Measurements from ENCODE around the gene PAK4. TPM values are rescaled to one million over a fixed set of nuclear protein-coding genes. Genes with fewer than 3 reads are reported as not detected.

PAK4 gene
- polyA plus RNA-seq, 1 of the 3 experiments (the other 2 are of a cell fraction), result 36.4 TPM

DNA sequence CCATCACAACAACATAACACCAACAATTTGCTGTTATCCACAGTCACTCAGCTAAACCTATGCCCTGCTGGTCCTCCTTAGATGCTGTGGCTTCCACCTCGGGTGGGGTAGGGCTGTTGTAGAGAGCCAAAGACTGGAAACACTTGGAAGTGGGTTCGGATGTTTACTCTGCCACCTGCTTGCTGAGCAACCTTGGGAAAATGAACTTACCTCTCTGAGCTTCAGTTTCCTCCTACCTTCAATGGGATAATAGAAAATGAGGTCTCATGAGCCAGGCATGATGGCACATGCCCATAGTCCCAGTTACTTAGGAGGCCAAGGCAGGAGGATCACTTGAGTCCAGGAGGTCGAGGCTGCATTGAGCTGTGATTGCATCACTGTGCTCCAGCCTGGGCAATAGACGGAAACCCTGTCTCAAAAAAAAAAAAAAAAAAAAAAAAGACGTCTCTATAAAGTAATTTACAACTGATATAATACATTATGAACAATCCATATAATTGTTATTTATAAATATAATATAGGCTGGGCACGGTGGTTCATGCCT is 81.8 kb downstream of the PAK4 start:
- Histone ChIP-seq H4K20me1 (ENCODE audit: insufficient read depth) (no peaks in the 10 kb centered on the region), H3K36me3 (replicated peaks in 1 of 2; ENCODE audit: control insufficient read depth in 1 of 2, insufficient read depth in 2 of 2, low read length in 1 of 2) (no peaks in the 10 kb centered on the region), H3F3A (replicated peaks; ENCODE audit: insufficient read depth) (no peaks in the 10 kb centered on the region), H3K4me1 (ENCODE audit: control insufficient read depth in 1 of 2, insufficient read depth in 2 of 2, low read depth in 1 of 2, low read length in 1 of 2) (no peaks in the 10 kb centered on the region), H3K9me3 (no peaks in the 10 kb centered on the region), H3K4me3 (ENCODE audit: low read depth in 2 of 2, low read length in 1 of 2) (no peak overlapping the region), H3K79me2 (ENCODE audit: insufficient read depth) (no peaks in the 10 kb centered on the region), H3K9me2 (no peaks in the 10 kb centered on the region), H3K27me3 (ENCODE audit: insufficient read depth) (peaks cover 26% of the 10 kb centered on the region), H3K27ac (ENCODE audit: low read depth in 2 of 2, low read length in 1 of 2) (no peak overlapping the region), H3K9ac (no peak overlapping the region), H2AFZ (ENCODE audit: low read depth) (no peak overlapping the region), H3K4me2 (no peak overlapping the region)
- WGBS (ENCODE audit: low lambda C conversion rate), result 39% methylated on average over 6 of the region's 6 CpGs
- ChIA-PET CTCF (no interaction called here), POLR2A (no interaction called here)
- TF ChIP-seq YY1 (IDR thresholded peaks at IDR 0.05; ENCODE audit: low read depth) (no peak), MXI1 (IDR thresholded peaks at IDR 0.05; ENCODE audit: low read depth, low read length) (no peak), FOXM1 (IDR thresholded peaks at IDR 0.05; ENCODE audit: low read depth) (no peak), EZH2phosphoT487 (IDR thresholded peaks at IDR 0.05; ENCODE audit: borderline replicate concordance, low read depth) (no peak), TEAD4 (IDR thresholded peaks at IDR 0.05; ENCODE audit: borderline replicate concordance, insufficient read depth) (no peak), RAD21 (IDR thresholded peaks at IDR 0.05; ENCODE audit: low read length) (no peak)
- TF ChIP-seq, protein P1, sequence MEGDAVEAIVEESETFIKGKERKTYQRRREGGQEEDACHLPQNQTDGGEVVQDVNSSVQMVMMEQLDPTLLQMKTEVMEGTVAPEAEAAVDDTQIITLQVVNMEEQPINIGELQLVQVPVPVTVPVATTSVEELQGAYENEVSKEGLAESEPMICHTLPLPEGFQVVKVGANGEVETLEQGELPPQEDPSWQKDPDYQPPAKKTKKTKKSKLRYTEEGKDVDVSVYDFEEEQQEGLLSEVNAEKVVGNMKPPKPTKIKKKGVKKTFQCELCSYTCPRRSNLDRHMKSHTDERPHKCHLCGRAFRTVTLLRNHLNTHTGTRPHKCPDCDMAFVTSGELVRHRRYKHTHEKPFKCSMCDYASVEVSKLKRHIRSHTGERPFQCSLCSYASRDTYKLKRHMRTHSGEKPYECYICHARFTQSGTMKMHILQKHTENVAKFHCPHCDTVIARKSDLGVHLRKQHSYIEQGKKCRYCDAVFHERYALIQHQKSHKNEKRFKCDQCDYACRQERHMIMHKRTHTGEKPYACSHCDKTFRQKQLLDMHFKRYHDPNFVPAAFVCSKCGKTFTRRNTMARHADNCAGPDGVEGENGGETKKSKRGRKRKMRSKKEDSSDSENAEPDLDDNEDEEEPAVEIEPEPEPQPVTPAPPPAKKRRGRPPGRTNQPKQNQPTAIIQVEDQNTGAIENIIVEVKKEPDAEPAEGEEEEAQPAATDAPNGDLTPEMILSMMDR (IDR thresholded peaks at IDR 0.05), result no peak
- no peak for DNase-seq

DNA sequence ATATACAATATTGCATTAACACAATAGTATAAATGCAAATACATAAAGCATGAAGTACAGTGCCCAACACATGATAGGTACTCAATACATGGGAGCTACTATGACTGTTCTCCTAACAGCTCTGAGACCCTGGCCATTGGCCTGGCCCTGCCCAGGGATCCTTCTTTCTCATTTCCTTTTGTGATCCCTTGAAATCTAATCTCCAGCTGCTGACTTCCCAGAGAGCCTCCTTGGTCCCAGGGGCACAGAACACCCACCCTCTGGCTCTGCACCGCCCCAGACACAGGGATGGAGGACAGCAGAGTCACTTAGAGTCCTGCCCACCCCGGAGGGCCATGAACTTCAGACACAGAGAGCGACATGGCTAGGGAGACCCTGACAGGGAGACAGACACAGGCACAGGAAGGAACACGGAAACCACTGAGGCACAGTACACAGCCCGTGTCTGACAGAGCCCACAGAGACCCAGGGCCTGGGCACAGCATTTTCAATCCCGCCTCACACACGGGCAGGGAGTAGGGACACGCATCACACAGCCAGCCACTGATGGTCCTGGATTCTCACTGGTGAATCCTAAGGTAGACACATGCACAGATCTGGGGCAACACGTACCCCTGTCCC is 82.7 kb downstream of the PAK4 start:
- no peaks in the 10 kb centered on the region for H3K4me1 ChIP-seq (ENCODE audit: control insufficient read depth in 1 of 2, insufficient read depth in 2 of 2, low read depth in 1 of 2, low read length in 1 of 2)
- no peak overlapping the region for H3K4me3 ChIP-seq (ENCODE audit: low read depth in 2 of 2, low read length in 1 of 2)
- no peak for DNase-seq
- no peaks in the 10 kb centered on the region for H3K9me3 ChIP-seq
- peaks cover 17% of the 10 kb centered on the region for H3K27me3 ChIP-seq (ENCODE audit: insufficient read depth)
- no peak overlapping the region for H3K9ac ChIP-seq
- ChIA-PET CTCF (no interaction called here), POLR2A (no interaction called here)
- no peaks in the 10 kb centered on the region for H3K36me3 ChIP-seq (replicated peaks in 1 of 2; ENCODE audit: control insufficient read depth in 1 of 2, insufficient read depth in 2 of 2, low read length in 1 of 2)
- WGBS (ENCODE audit: low lambda C conversion rate), result 56% methylated on average over 9 of the region's 9 CpGs
- H3K79me2 ChIP-seq (ENCODE audit: insufficient read depth), result no peaks in the 10 kb centered on the region
- H4K20me1 ChIP-seq (ENCODE audit: insufficient read depth), result no peaks in the 10 kb centered on the region
- no peaks in the 10 kb centered on the region for H3K9me2 ChIP-seq
- H3K27ac ChIP-seq (ENCODE audit: low read depth in 2 of 2, low read length in 1 of 2), result no peak overlapping the region
- no peak overlapping the region for H3K4me2 ChIP-seq
- H2AFZ ChIP-seq (ENCODE audit: low read depth), result no peak overlapping the region
- H3F3A ChIP-seq (replicated peaks; ENCODE audit: insufficient read depth), result no peaks in the 10 kb centered on the region
- TF ChIP-seq EZH2phosphoT487 (IDR thresholded peaks at IDR 0.05; ENCODE audit: borderline replicate concordance, low read depth) (no peak), SMC3 (IDR thresholded peaks at IDR 0.05; ENCODE audit: low read depth, low read length) (no peak), RAD21 (IDR thresholded peaks at IDR 0.05; ENCODE audit: low read length) (no peak), YY1 (IDR thresholded peaks at IDR 0.05; ENCODE audit: low read depth) (no peak), POLR2AphosphoS5 (IDR thresholded peaks at IDR 0.05; ENCODE audit: low read depth, low read length) (no peak), ELF1 (IDR thresholded peaks at IDR 0.05) (no peak), RCOR1 (IDR thresholded peaks at IDR 0.05; ENCODE audit: low read length) (no peak), RFX5 (IDR thresholded peaks at IDR 0.05; ENCODE audit: low read length) (no peak), MEF2A (IDR thresholded peaks at IDR 0.05; ENCODE audit: borderline replicate concordance, low read depth) (no peak), FOXJ3 (CRISPR knock-in tag; IDR thresholded peaks at IDR 0.05) (no peak), TAF1 (IDR thresholded peaks at IDR 0.05; ENCODE audit: borderline replicate concordance, low read depth, low read length) (no peak), FOSL2 (IDR thresholded peaks at IDR 0.05; ENCODE audit: borderline replicate concordance, low read depth) (no peak)
- TF ChIP-seq, protein P2, sequence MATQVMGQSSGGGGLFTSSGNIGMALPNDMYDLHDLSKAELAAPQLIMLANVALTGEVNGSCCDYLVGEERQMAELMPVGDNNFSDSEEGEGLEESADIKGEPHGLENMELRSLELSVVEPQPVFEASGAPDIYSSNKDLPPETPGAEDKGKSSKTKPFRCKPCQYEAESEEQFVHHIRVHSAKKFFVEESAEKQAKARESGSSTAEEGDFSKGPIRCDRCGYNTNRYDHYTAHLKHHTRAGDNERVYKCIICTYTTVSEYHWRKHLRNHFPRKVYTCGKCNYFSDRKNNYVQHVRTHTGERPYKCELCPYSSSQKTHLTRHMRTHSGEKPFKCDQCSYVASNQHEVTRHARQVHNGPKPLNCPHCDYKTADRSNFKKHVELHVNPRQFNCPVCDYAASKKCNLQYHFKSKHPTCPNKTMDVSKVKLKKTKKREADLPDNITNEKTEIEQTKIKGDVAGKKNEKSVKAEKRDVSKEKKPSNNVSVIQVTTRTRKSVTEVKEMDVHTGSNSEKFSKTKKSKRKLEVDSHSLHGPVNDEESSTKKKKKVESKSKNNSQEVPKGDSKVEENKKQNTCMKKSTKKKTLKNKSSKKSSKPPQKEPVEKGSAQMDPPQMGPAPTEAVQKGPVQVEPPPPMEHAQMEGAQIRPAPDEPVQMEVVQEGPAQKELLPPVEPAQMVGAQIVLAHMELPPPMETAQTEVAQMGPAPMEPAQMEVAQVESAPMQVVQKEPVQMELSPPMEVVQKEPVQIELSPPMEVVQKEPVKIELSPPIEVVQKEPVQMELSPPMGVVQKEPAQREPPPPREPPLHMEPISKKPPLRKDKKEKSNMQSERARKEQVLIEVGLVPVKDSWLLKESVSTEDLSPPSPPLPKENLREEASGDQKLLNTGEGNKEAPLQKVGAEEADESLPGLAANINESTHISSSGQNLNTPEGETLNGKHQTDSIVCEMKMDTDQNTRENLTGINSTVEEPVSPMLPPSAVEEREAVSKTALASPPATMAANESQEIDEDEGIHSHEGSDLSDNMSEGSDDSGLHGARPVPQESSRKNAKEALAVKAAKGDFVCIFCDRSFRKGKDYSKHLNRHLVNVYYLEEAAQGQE (IDR thresholded peaks at IDR 0.05; ENCODE audit: low read depth, low read length), result no peak
- TF ChIP-seq, protein P3, sequence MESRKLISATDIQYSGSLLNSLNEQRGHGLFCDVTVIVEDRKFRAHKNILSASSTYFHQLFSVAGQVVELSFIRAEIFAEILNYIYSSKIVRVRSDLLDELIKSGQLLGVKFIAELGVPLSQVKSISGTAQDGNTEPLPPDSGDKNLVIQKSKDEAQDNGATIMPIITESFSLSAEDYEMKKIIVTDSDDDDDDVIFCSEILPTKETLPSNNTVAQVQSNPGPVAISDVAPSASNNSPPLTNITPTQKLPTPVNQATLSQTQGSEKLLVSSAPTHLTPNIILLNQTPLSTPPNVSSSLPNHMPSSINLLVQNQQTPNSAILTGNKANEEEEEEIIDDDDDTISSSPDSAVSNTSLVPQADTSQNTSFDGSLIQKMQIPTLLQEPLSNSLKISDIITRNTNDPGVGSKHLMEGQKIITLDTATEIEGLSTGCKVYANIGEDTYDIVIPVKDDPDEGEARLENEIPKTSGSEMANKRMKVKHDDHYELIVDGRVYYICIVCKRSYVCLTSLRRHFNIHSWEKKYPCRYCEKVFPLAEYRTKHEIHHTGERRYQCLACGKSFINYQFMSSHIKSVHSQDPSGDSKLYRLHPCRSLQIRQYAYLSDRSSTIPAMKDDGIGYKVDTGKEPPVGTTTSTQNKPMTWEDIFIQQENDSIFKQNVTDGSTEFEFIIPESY (IDR thresholded peaks at IDR 0.05; ENCODE audit: borderline replicate concordance, low read depth), result no peak
- TF ChIP-seq, protein P4, sequence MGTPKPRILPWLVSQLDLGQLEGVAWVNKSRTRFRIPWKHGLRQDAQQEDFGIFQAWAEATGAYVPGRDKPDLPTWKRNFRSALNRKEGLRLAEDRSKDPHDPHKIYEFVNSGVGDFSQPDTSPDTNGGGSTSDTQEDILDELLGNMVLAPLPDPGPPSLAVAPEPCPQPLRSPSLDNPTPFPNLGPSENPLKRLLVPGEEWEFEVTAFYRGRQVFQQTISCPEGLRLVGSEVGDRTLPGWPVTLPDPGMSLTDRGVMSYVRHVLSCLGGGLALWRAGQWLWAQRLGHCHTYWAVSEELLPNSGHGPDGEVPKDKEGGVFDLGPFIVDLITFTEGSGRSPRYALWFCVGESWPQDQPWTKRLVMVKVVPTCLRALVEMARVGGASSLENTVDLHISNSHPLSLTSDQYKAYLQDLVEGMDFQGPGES (IDR thresholded peaks at IDR 0.05; ENCODE audit: low read depth, low read length), result no peak
